Activated naive CD8-positive, alpha-beta T cell treated with anti-CD3 and anti-CD28 coated beads, Interleukin-2, amount 50 U/mL, for 24 hours (primary cell): ENCODE data around the gene SEMA4B.
A peak's percentile ranks its signal among the peaks of the same experiment; 100 is the strongest.
"Not testable (repeated sequence)": the region's sequence is repeated elsewhere in the genome, so short reads cannot be mapped to it uniquely, and the experiment has no call there.

Source experiments
- ATAC-seq: fragments of 150-1000 bp; cut with Tn5 transposase; one replicate; pipeline ENCODE4 v1.10.0; 2021
- DNase-seq: peaks from one replicate; pipeline ENCODE4 v3.0.0; 2021
- H3K27ac Mint-ChIP-seq: one replicate; pipeline ENCODE4 v1.8.0; 2021; ENCODE audit warnings: mild to moderate bottlenecking, mixed read lengths
- H3K27me3 Mint-ChIP-seq: one replicate; pipeline ENCODE4 v1.8.0; 2021; ENCODE audit warnings: mixed read lengths
- H3K36me3 Mint-ChIP-seq: one replicate; pipeline ENCODE4 v1.8.0; 2021; ENCODE audit warnings: low read depth, mixed read lengths
- H3K4me1 Mint-ChIP-seq: one replicate; pipeline ENCODE4 v1.8.0; 2021; ENCODE audit warnings: mixed read lengths
- H3K4me3 Mint-ChIP-seq: one replicate; pipeline ENCODE4 v1.8.0; 2021; ENCODE audit warnings: mild to moderate bottlenecking, moderate library complexity, mixed read lengths
- H3K9me3 Mint-ChIP-seq: one replicate; pipeline ENCODE4 v1.8.0; 2021; ENCODE audit warnings: mixed read lengths

The SEMA4B gene

GRCh38 chr15:90171623-90172022 is 29.5 kb upstream of the SEMA4B start:
- DNase-seq (no peak), ATAC-seq (no peak)
- H3K27ac Mint-ChIP-seq: no peak overlapping the region
- no peaks in the 10 kb centered on the region for H3K4me1 Mint-ChIP-seq
- H3K27me3 Mint-ChIP-seq: no peaks in the 10 kb centered on the region
- no peaks in the 10 kb centered on the region for H3K9me3 Mint-ChIP-seq
- H3K4me3 Mint-ChIP-seq: no peak overlapping the region
- H3K36me3 Mint-ChIP-seq: no peaks in the 10 kb centered on the region

- Mint-ChIP-seq H3K9me3 (no peaks in the 10 kb centered on the region), H3K27me3 (no peaks in the 10 kb centered on the region), H3K4me3 (no peak overlapping the region), H3K4me1 (peaks cover under 1% of the 10 kb centered on the region), H3K36me3 (no peaks in the 10 kb centered on the region), H3K27ac (no peak overlapping the region)
- DNase-seq (no peak), ATAC-seq (no peak)
These were observed 27.8 kb upstream of the SEMA4B start for GRCh38 chr15:90173372-90173771.

- Mint-ChIP-seq H3K9me3 (no peaks in the 10 kb centered on the region), H3K27me3 (no peaks in the 10 kb centered on the region), H3K4me1 (peaks cover 10% of the 10 kb centered on the region), H3K27ac (no peak overlapping the region), H3K4me3 (no peak overlapping the region), H3K36me3 (no peaks in the 10 kb centered on the region)
- ATAC-seq: no peak
- DNase-seq: no peak
These were observed 26.8 kb upstream of the SEMA4B start for GRCh38 chr15:90174140-90174875.

GRCh38 chr15:90177012-90177411 is 24.1 kb upstream of the SEMA4B start:
- H3K36me3 Mint-ChIP-seq: no peaks in the 10 kb centered on the region
- no peaks in the 10 kb centered on the region for H3K9me3 Mint-ChIP-seq
- no peaks in the 10 kb centered on the region for H3K27me3 Mint-ChIP-seq
- no peak for DNase-seq
- peaks cover 13% of the 10 kb centered on the region for H3K4me1 Mint-ChIP-seq
- no peak for ATAC-seq
- no peak overlapping the region for H3K27ac Mint-ChIP-seq
- no peak overlapping the region for H3K4me3 Mint-ChIP-seq

GRCh38 chr15:90178468-90179435 is 22.4 kb upstream of the SEMA4B start:
- peaks cover 13% of the 10 kb centered on the region for H3K4me1 Mint-ChIP-seq
- DNase-seq (no peak), ATAC-seq (no peak)
- no peaks in the 10 kb centered on the region for H3K9me3 Mint-ChIP-seq
- no peaks in the 10 kb centered on the region for H3K36me3 Mint-ChIP-seq
- H3K4me3 Mint-ChIP-seq: no peak overlapping the region
- no peaks in the 10 kb centered on the region for H3K27me3 Mint-ChIP-seq
- H3K27ac Mint-ChIP-seq: no peak overlapping the region

- Mint-ChIP-seq H3K27ac (no peak overlapping the region), H3K4me1 (peaks cover 25% of the 10 kb centered on the region), H3K27me3 (no peaks in the 10 kb centered on the region)
These were observed 19.4 kb upstream of the SEMA4B start for GRCh38 chr15:90181776-90182175.

GRCh38 chr15:90184119-90184785 is 16.9 kb upstream of the SEMA4B start:
- Mint-ChIP-seq H3K36me3 (no peaks in the 10 kb centered on the region), H3K4me1 (peaks cover 16% of the 10 kb centered on the region), H3K9me3 (no peaks in the 10 kb centered on the region), H3K27me3 (no peaks in the 10 kb centered on the region), H3K27ac (peak overlapping the region; percentile 45), H3K4me3 (peak overlapping the region; percentile 63)
- ATAC-seq (peak; percentile 13), DNase-seq (peak; percentile 15)

More at GRCh38 chr15:90181776-90182175, 19.4 kb upstream of the SEMA4B start:
- no peak for DNase-seq
- no peaks in the 10 kb centered on the region for H3K9me3 Mint-ChIP-seq
- H3K4me3 Mint-ChIP-seq: no peak overlapping the region
- no peaks in the 10 kb centered on the region for H3K36me3 Mint-ChIP-seq
- ATAC-seq: no peak

GRCh38 chr15:90184786-90185704 is 16.1 kb upstream of the SEMA4B start:
- H3K4me1 Mint-ChIP-seq: peaks cover 13% of the 10 kb centered on the region
- H3K9me3 Mint-ChIP-seq: no peaks in the 10 kb centered on the region
- ATAC-seq (peak; percentile 79), DNase-seq (peak; percentile 52)
- H3K36me3 Mint-ChIP-seq: no peaks in the 10 kb centered on the region
- peak overlapping the region; percentile 81 for H3K4me3 Mint-ChIP-seq
- peak overlapping the region; percentile 34 for H3K27ac Mint-ChIP-seq
- no peaks in the 10 kb centered on the region for H3K27me3 Mint-ChIP-seq

GRCh38 chr15:90187257-90187868 is 13.8 kb upstream of the SEMA4B start:
- H3K4me3 Mint-ChIP-seq: no peak overlapping the region
- no peaks in the 10 kb centered on the region for H3K27me3 Mint-ChIP-seq
- H3K9me3 Mint-ChIP-seq: no peaks in the 10 kb centered on the region
- DNase-seq: no peak
- no peak for ATAC-seq
- no peaks in the 10 kb centered on the region for H3K36me3 Mint-ChIP-seq
- H3K4me1 Mint-ChIP-seq: peaks cover 27% of the 10 kb centered on the region
- no peak overlapping the region for H3K27ac Mint-ChIP-seq

GRCh38 chr15:90188065-90188464 is 13.1 kb upstream of the SEMA4B start:
- H3K9me3 Mint-ChIP-seq, H3K27ac Mint-ChIP-seq, ATAC-seq, H3K4me3 Mint-ChIP-seq, H3K27me3 Mint-ChIP-seq, H3K36me3 Mint-ChIP-seq, DNase-seq: not testable (repeated sequence)
- peaks cover 34% of the 10 kb centered on the region for H3K4me1 Mint-ChIP-seq

- H3K4me1 Mint-ChIP-seq: peaks cover 35% of the 10 kb centered on the region
- H3K4me3 Mint-ChIP-seq: no peak overlapping the region
- H3K27ac Mint-ChIP-seq: no peak overlapping the region
- ATAC-seq (no peak), DNase-seq (no peak)
- H3K27me3 Mint-ChIP-seq: no peaks in the 10 kb centered on the region
- H3K9me3 Mint-ChIP-seq: no peaks in the 10 kb centered on the region
- H3K36me3 Mint-ChIP-seq: no peaks in the 10 kb centered on the region
These were observed 12.0 kb upstream of the SEMA4B start for GRCh38 chr15:90188914-90189748.

GRCh38 chr15:90189781-90190467 is 11.2 kb upstream of the SEMA4B start:
- DNase-seq (no peak), ATAC-seq (no peak)
- Mint-ChIP-seq H3K4me3 (no peak overlapping the region), H3K4me1 (peaks cover 37% of the 10 kb centered on the region), H3K27me3 (no peaks in the 10 kb centered on the region), H3K9me3 (no peaks in the 10 kb centered on the region), H3K27ac (peak overlapping the region; percentile 29), H3K36me3 (no peaks in the 10 kb centered on the region)
